ENCODE data around the gene CLN3.
"Not testable (repeated sequence)": the region's sequence is repeated elsewhere in the genome, so short reads cannot be mapped to it uniquely, and the experiment has no call there.

The CLN3 gene

DNA sequence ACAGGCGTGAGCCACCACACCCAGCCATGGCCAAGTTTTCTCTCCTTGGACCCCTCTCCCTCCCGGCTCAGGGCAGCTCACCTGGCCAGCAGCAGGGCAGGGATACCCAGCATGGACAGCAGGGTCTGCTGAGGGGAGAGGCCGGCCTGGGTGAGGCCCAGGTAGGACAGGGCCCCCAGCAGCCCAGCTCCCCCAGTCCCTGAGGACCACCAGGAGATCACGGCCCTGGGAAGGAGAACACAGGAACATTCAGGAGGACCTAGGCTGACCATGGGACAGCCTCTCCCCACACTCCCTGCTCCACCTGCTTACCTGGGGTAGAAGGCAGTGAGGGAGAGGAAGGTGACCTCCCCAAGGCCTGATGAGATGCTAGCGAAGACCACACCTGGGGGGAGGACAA is 5.6 kb downstream of the CLN3 start:
- FAIRE-seq: no peak

GRCh38 chr16:28483361-28483760 is 8.5 kb downstream of the CLN3 start:
- FAIRE-seq; DNase-seq (ENCODE audit: insufficient read length, low spot score): not testable (repeated sequence)

More for the DNA sequence above, 5.6 kb downstream of the CLN3 start:
- DNase-seq (ENCODE audit: insufficient read length, low spot score): no peak
- TF ChIP-seq, protein P1, sequence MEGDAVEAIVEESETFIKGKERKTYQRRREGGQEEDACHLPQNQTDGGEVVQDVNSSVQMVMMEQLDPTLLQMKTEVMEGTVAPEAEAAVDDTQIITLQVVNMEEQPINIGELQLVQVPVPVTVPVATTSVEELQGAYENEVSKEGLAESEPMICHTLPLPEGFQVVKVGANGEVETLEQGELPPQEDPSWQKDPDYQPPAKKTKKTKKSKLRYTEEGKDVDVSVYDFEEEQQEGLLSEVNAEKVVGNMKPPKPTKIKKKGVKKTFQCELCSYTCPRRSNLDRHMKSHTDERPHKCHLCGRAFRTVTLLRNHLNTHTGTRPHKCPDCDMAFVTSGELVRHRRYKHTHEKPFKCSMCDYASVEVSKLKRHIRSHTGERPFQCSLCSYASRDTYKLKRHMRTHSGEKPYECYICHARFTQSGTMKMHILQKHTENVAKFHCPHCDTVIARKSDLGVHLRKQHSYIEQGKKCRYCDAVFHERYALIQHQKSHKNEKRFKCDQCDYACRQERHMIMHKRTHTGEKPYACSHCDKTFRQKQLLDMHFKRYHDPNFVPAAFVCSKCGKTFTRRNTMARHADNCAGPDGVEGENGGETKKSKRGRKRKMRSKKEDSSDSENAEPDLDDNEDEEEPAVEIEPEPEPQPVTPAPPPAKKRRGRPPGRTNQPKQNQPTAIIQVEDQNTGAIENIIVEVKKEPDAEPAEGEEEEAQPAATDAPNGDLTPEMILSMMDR (IDR thresholded peaks at IDR 0.05; ENCODE audit: insufficient read depth, missing control alignments): no peak

- FAIRE-seq (no peak), DNase-seq (ENCODE audit: insufficient read length, low spot score) (no peak)
- TF ChIP-seq, protein P1 (IDR thresholded peaks at IDR 0.05; ENCODE audit: insufficient read depth, missing control alignments): no peak
Observed at GRCh38 chr16:28482026-28482425, 9.8 kb downstream of the CLN3 start.

GRCh38 chr16:28478506-28479180 is 13.2 kb downstream of the CLN3 start:
- FAIRE-seq: no peak
- no peak for DNase-seq (ENCODE audit: insufficient read length, low spot score)
- TF ChIP-seq, protein P1 (IDR thresholded peaks at IDR 0.05; ENCODE audit: insufficient read depth, missing control alignments): no peak

DNA sequence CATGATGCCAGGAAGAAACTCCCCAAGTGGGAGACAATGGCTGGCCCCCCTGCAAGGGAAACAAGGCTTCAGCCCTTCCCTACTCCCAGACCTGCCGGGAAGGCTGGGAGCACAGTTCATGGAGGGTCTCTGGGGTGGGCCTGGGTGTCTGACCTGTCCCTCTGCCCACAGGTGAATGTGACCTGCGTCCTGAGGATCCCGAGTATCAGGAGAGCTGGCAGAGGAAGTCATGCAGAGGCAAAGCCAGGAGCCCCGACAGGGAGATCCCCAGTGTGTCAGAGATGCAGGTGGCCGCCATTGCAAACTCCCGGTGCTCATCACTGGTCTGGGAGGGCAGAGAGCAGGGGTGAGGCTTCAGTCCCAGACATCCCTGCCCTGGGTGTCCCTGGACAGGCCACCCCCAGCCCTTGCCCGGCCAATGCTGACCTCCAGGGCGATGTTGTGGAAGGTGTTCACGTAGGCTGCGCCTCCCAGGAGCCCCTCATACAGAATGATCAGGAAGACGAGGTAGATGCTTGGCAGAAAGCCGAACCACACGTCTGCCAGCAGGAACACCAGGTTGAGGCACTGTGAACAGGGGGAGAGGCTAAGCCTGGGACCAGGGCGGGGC is 14.5 kb downstream of the CLN3 start:
- TF ChIP-seq, protein P1 (IDR thresholded peaks at IDR 0.05; ENCODE audit: insufficient read depth, missing control alignments): no peak
- FAIRE-seq (no peak), DNase-seq (ENCODE audit: insufficient read length, low spot score) (no peak)

DNA sequence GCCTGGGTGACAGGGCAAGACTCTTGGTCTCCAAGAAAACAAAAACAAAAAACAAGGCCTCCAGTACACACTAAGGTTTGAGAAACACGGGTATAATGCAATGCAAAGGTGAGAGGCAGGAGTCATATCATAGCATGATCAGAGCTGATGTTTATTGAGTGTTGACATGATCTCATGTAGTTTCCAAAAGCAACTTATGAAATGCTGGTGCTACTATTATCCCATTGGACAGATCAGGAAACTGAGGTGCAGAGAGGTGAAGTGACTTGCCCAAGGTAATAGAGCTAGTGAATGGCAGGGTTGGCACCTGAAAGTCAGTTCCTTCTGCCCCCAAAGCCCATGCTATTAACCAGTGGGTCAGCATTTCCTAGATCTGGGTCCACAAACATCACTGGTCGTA is 16.7 kb downstream of the CLN3 start:
- TF ChIP-seq, protein P1 (IDR thresholded peaks at IDR 0.05; ENCODE audit: insufficient read depth, missing control alignments): no peak
- no peak for DNase-seq (ENCODE audit: insufficient read length, low spot score)
- FAIRE-seq: no peak

DNA sequence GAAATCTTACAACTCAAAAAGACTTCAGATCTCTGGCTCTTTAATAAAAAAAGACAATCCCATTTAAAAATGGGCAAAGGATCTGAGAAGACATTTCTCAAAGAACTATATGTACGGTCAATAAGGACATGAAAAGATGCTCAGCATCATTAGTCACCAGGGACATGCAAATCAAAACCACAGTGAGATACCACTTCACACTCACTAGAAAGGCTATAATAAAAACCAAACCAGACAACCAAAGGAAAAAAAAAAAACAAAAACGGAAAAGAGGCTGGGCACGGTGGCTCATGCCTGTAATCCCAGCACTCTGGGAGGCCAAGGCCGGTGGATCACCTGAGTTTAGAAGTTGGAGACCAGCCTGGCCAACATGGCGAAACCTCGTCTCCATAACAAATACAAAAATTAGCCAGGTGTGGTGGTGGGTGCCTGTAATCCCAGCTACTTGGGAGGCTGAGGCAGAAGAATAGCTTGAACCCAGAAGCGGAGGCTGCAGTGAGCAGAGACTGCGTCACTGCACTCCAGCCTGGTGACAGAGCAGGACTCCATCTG is 18.1 kb downstream of the CLN3 start:
- no peak for FAIRE-seq
- TF ChIP-seq, protein P1 (IDR thresholded peaks at IDR 0.05; ENCODE audit: insufficient read depth, missing control alignments): no peak
- no peak for DNase-seq (ENCODE audit: insufficient read length, low spot score)

DNA sequence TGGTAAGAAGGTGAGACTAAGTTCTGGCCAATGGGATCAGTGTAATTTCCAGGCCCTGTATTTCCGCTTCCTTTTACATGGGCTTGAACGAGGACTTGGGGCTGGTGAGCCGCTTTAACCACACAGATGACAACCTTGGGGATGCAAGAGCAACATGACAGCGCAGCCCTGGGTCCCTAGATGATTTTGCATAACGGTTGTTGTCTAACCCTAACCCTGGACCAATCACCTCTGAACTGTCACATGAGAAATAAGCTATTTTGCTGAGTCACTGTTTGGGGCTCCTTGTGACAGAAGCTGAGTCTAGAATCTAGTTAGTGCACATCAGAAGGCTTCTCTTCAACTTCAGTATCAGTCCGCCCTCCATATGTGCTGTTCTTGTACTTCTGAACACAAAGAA is 44.8 kb downstream of the CLN3 start:
- FAIRE-seq: not testable (repeated sequence)

DNA sequence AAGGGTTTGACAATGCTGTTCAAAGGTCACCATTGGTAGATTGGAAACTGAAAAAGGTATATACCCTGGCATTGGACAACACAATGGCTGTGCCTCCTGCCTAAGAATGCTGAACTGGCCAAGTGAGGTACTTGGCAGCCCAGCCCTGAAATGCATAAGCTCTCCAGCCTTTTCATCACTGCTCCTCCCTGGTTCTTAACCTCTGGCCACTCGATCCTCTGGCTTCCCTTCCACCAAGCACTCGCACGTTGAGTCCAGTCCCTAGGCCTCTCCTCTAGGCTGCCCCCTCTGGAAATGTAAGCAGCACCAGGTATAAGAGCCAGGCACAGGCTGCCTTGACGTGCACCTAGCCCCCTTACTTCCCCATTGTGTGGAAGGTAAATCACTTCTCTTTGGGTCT is 45.5 kb downstream of the CLN3 start:
- not testable (repeated sequence) for FAIRE-seq; DNase-seq (ENCODE audit: insufficient read length, low spot score)

More for the DNA sequence above, 44.8 kb downstream of the CLN3 start:
- not testable (repeated sequence) for DNase-seq (ENCODE audit: insufficient read length, low spot score)

DNA sequence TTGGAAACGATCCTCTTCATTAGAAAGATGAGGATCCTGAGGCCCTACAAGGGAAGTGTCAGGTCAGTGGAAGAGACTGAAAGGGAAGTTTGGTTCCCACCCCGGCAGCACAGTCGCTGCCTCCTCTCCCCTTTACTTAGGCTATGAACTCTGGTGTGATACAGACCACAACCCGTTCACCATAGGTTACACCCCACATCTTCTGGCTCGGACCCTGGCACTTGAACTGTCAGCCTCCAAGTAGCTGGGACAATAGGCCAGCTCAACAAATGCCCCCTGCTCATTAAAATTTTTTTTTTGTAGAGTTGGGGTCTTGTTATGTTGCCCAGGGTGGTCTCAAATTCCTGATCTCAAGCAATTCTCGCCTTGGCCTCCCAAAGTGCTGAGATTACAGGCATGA is 47.9 kb downstream of the CLN3 start:
- not testable (repeated sequence) for FAIRE-seq; DNase-seq (ENCODE audit: insufficient read length, low spot score)

- not testable (repeated sequence) for DNase-seq (ENCODE audit: insufficient read length, low spot score); FAIRE-seq
Observed at GRCh38 chr16:28438899-28439298, 53.0 kb downstream of the CLN3 start.

DNA sequence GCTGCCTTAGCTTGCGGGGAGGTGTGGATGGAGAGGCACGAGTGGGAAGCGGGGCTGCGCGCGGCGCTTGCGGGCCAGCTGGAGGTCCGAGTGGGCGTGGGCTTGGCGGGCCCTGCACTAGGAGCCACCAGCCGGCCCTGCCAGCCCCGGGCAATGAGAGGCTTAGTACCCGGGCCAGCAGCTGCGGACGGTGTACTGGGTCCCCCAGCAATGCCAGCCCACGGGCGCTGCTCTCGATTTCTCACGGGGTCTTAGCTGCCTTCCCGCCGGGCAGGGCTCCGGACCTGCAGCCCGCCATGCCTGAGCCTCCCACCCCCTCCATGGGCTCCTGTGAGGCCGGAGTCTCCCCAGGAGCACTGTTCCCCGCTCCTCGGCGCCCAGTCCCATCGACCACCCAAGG is 56.5 kb downstream of the CLN3 start:
- DNase-seq (ENCODE audit: insufficient read length, low spot score); FAIRE-seq: not testable (repeated sequence)
